NCI-H1694 treated with DMSO at 0.1 percent for 48 hours (cell line): ENCODE measurements around the gene NFASC.

Source experiments
- DNase-seq: peaks from one replicate; lab custom pipeline; 2025; lab: John Stamatoyannopoulos, UW

Gene NFASC

DNA sequence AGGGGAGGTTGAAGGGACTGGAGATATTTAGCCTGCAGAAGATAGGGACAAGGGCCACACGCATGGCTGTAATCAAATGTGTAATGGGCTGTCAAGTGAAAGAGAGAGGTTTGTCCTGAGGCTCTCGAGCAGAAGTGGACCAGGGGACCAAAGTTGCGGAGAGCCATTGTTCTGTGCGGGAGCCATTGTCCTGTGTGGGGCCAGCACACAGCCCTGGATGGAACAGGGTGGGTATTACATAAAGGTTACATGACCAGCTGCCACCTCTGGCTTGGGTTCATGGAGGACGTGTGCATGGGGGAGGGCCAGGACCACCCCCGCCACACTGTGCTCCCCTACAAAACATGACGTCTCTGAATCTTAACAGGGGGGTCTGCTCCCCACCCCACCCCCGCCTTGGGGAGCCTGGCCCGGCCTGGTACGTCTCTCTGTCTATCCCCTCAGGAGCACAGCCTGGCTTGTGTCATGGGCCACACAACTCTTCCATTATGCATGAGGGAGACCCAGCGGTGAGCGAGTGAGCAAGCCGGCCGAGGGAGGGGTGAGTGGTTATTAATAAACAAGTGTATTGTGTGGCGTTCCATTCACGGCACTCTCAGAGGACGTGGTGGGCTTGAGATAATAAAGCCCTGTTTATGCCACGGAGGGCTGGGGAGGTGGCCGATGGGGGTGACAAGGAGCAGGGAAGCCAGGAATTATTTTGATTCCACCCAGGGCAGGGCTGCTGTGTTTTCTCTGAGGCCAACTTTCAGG, at the start of gene NFASC:
NFASC (plus strand) TSS at position 703 of the 753 bp plus-strand sequence. CDS start 73,454 bp downstream, outside the sequence.
- no peak for DNase-seq

DNA sequence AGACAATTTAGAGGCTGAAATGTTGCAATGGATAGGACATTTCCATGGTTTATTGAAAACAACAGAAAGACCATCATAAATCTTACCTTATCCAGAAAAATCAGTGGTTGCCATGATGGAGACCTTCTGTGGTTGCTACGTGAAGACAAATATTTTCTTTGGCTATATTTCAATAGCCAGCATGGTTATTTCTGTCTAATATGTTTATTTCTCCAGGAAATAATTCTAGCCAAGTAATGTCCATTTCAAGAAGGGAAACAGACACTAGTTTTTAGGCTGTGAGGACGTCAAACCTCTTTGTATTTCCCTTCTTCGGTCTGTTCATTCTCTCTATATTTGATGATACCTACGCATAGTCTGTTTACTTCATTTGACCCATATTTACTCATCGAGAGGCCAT, 49.2 kb upstream of the NFASC start:
- DNase-seq = no peak

DNA sequence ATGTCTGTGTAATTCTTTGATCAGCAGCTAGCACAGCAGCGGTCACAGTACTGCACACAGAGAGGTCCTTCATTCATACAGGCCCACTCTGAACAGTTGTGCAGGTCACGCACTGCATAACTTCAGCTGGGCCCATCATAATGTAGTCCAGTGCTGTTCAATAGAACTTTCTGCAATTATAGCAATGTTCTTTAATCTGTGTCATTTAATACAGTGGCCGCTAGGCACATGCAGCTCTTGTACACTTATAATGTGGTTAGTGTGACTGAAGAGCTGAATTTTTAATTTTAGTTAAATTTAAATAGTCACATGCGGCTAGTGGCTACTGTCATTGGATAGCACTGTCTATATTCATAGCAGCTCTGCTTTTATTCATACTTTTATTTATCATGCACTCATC, 48.7 kb upstream of the NFASC start:
- no peak for DNase-seq

DNA sequence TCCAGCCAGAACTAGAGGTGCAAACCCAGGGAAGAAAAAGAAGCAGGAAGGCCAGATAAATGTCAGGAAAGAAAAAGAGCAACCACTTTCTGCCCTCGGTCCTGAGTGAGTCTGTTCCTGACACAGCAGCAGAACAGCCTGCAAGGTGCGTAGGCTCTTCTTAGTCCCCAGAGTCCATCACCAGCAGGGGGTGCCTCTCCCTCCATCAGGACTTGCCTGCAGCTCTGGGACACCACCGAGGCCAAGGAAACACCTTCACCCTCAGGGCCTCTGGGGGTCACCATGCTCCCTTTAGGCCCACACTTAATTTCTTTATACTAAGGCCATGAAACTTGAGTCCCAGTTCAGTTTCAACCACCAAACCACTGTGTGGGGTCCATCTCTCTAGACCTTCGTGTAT, 43.7 kb upstream of the NFASC start:
- DNase-seq = peak; percentile 9

DNA sequence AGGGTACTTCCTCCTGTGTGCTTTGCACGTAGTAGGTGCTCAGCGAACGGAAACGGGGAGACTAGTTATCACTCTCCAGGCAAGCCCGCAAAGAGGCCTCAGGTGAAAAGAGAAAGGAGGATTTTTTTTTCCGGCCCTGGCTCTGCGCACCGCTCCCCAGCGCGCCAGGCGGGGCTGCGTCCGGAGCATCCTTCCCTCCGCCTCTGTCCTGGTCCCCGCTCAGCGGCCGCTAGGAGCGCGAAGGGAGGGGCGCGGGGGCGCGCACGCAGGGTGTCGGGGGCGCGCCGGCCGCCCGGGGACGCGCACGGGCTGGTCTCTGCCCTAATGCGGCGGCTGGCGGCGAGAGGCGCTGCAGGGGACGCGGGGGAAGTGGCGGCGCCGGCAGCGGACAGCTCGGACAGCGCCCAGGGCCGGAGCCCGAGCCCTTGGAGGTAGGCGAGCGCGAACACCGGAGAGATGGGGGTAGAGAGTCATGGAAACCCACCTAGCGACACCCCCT, 42.3 kb upstream of the NFASC start:
- DNase-seq = peak; percentile 62

DNA sequence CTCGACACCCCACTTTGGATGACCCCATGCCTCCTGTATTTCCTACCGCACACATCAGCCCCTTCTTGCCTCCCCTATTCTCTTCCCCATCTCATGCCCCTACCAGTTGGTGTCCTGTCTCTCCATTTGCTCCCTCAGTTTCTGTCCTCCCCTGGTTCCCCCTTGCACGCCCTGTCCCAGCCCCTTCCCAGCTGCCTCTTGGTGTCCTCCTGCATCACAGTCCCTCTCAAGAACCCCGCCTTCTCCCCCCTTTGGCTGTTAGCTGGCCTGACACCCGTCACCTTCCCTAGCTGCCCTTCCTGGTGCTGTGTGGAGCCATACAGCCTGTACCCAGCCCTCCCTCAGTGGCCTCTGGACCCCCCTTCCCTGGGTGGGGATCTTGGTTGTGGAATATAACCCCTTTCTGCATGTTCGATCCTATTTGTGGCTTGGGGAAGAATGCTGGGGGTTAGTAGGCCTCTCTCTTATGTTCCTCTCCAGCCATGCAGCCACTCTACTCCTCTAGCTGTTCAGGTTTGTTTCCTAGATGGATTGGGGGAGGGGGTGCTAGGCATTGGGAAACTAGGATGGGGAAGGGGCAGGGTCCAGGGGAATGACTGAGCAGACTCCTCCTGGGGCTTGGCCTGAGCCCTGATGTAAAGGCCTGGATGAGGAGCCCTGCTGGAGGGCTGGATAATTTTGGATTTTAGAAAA, 41.4 kb upstream of the NFASC start:
- DNase-seq = no peak

DNA sequence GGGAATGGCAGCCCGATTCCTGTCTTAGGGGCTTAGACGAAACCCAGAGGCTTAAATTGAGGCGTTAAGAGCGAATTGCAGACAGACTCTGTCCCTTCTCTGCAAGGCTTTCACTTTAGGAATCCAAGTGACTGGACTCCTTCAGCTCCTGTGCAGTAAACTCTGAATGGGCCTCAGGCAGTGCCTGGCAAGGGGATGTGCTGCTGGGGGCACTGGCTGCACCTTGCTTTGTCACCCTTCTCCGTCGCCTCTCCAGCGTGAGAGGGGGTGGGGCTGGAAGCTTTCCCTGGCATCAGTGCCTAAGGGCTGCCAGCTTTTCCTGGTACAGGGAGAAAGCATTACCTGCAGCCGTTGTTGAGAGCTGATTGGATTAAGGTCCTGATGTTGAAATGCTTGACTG, 39.9 kb upstream of the NFASC start:
- DNase-seq = no peak

DNA sequence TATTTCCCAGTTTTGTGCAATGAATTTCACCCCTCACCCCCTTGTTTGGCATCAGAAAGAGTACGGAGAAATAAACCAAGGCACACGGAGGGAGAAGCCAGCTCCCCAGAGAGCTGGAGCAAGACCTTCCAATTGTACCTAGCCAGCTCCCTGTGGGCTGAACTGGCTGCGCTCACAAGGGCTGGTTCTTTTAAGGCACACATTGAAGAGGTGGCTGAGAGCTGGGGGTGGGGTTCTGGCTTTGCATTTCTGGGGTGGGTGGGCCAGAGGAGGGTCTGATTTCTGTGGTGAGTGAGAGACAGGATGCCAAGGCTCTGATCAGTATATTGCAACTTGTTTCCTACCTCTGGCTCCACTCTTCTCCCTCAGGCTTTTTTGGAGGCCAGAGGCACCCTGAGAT, 39.5 kb upstream of the NFASC start:
- DNase-seq = no peak

DNA sequence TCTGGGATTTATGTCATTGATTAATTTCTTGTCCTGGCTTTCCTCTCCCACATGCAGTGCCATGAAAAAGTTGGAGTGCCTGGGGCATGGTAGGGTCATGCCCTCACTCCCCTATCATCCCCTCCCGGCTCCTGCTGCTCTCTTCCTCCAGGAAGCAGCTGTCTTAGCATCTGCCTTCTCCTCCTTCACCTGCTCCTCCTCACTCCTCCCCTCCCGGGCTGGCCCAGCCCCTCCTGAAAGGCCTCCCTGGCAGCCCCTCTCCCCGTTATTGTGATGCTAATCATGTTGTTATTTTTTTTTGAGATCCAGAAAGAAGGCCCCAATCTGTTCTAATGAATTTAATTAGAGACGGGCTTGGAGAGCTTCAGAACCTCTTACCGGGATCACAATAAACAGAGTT, 36.3 kb upstream of the NFASC start:
- DNase-seq = no peak

DNA sequence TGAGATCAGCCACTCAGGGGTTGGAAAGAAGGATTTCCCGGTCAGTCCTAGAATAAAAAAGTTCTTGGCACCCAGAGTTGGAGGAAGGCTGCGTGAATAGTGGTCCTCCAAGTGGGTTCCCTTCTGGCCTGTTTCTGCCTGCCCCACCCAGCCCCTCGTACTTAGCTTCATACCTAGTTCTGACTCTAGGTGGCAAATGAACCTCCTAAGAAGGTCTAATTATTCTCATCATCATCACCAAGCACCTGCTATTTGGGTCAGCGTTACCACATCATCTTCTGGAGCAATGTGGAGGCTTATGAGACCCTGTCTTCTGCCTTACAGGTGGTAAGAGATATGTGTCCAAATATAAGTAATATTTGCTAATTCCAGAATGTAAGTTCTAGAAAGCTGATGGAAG, 35.9 kb upstream of the NFASC start:
- no peak for DNase-seq

DNA sequence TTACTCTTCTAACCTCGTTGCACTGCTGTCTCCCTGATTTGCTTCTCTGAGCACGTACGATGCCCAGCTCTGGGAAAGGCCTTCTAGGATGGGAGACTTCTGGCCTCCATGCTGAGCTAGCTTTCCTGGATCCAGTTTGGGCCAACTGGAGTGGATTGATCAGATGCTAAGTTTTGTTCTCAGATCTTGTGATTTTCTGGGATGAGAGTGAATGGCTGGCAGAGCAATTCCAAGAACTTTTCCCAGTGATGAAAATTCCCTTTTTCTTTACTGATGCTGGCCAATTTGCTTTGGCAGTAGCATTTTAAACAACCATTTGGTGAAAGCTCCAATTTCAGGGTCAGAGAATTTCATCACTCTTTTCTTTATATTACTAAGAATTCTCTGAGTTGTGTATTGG, 34.9 kb upstream of the NFASC start:
- no peak for DNase-seq

DNA sequence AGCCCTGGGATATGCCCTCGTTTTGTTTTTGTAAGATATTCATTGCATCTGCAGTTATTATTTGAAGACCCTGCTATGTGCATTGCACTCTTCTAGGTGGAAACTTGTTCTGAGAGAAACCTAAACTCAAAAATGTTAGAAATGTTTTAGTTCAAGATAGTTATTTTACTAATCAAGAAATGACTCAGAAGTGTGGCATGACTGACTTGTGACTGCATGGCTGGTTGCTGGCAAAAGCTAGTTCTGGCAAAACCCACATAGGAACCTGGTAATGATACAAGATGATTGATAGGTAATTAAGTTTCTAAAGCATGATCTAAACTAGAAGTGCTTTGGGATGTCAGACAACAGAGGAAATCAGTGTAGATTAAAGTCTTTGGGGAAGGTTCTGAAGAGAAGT, 33.8 kb upstream of the NFASC start:
- no peak for DNase-seq

DNA sequence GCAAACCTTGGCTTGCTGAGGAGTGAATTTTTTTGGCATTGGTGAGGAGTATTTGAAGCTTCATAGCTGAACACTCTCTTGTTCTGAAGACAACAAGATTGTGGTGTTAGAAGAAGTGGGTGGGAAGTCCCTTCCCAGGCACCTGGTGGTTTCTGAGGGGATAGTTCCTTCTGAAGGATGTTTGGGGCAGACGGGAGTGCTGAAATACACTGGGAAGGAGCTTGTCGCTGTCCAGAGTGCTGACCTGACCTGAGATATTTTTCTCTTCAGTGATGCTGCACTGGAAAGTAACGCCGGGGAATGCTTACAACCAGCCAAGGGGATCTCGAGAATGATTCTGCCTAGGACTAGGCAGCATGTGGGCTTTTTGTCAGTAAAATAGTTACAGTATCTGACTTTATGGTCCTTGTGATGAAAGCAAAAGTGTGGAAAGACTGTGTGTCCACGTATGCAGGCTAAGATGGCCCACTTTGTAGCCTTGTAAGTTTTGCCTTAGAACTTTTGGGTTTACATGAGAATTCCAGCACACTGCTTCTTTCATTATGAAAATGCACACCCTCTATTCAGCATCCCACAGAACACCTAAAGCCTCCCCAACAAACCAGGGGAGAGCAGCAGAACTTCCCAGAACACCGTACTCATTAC, 33.1 kb upstream of the NFASC start:
- DNase-seq = no peak

DNA sequence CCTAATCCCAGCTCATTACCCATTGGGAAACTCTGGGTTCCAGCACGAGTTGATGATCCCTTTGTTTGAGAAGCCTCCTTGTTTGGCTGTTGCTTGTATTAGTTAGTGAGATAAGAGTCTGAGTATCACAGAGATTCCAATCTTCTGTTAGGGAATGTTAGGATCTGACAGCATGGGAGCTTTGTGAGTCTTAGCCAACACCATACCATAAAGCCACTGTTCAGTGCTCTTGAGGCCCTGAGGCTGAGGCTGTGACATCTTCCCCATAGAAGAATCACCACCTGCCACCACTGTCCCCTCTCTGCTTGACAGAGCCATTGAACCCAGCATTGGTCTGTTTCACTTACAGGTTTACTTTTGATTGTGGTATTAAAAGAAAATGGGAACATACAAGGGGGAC, 29.3 kb upstream of the NFASC start:
- no peak for DNase-seq

DNA sequence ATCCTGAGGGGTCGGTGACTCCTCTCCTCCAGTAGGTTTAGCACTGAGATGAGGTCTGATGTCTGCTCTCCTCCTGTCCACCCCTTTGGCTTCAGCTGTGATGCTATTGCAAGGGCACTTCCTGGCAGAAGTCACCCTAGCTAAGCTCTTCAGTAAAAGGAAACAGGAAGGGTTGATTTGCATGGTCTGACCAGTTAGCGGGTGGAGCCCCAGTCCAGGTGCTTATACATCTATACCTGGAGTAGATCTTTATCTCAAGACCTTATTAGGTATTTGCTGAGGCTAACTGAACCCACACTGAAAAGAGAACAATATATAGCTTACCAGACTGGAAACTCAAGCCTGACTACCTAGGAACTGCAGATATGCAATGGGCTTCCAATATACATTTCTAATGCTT, 28.9 kb upstream of the NFASC start:
- no peak for DNase-seq

DNA sequence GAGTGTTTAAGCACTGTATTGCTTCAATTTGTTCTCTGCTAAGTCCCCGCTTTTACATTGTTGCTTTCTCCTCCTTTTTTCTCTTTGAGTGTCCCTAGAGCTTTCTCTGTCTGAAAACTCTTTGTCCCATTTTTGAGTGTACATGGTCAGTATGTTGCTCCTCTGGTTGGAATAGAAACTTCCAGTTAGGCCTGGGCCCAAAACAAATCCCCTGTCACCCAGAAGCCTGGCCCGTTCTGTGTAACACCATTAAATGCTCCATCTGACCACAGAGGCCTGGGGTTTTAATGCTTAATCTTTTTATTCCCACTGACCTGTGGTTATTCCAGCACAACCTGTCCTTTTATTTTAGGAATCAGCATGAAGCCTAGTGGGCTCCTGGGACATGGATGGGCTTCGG, 28.3 kb upstream of the NFASC start:
- DNase-seq = no peak

DNA sequence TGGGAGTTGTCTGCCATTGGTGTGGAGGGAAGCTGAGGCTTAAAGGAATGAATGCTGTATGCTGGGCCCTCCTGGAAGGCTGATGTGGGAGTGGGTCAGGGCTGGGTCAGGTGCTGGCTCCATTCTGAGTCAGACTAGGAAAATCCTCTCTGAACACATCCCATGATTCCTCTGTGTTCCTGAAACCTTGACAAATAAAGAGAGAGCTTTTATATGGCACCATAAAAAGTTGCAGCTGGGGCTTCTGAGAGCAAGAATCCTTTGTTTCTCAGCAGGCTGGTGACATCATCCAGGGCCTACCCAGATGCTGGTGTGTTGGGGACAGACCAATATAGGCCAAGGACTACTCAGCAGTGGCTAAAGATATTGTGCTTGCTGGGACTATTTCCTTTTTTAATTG, 27.8 kb upstream of the NFASC start:
- DNase-seq = no peak

DNA sequence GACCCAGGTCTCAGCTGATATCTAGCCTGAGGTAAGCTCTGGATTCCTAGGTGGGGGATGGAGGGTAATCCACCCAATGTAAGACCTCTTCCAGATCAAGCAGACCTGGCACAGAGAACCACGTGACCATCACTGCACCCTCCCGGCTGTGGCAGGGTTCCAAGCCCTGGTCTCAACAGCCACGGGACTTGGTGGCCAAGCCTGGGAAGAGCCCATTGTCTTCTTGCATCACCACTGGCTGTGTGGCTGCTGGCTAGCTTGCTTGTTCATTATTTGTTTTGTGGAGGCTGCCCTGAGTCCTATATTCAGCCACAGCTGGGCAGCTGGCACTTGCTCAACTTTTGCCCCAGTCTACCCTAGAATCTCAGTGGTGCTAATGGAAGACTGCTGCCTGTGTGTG, 24.1 kb upstream of the NFASC start:
- DNase-seq = no peak

DNA sequence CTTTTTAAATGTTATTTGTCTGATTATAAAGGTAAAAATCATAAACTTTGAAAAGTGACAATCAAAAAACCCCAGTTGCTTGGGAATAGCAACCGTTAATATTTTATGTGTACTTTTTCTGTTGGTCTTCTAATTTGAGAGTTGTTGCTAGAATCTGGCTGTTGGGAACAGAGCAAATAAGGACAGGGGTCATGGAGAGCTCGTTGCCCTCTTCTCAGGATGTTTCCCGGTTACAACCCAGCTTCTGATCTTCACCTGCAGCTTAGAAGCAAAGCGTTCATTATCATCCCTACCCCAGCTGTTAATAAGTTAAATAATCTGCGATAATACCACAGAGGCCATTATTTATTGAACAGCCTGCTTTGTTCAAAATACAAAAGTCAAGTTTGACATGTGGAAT, 22.1 kb upstream of the NFASC start:
- no peak for DNase-seq

DNA sequence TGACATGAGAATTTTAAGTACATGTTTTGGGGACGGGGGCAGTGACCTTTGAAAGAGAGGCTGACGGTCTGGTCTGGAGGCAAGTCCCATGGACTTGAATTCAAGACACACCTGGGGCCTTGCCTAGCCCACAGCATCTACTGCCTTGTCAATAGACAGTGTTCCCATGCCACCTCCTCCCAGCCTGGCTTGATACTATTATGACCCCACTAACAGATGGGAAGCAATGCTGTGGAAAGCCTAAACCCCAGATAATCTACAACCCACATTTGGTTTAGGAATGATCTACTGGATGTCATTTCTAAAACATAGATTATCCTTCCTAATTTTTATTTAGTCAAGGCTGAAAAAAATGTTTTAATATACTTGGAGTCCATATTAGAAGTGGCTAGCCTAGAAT, 17.8 kb upstream of the NFASC start:
- DNase-seq = no peak

DNA sequence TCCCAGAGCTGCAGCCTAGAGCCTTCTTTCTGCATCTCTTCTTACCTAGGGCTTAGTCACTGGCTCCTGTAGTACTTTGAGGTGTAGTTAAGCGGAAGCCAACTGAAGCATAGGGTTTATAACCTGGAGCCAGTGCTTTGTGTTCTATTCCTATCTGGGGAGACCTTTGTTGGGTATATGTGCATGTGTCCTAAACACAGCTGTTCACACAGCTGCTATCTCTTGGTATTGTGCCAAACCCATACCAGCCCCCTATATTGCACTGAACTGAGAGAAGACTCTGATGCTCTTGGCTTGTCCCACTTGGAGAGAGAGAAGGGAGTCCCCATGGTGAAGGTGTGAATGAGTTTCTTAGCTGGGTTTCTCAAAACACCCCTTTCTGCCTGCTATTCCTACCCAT, 17.2 kb upstream of the NFASC start:
- peak; percentile 24 for DNase-seq

DNA sequence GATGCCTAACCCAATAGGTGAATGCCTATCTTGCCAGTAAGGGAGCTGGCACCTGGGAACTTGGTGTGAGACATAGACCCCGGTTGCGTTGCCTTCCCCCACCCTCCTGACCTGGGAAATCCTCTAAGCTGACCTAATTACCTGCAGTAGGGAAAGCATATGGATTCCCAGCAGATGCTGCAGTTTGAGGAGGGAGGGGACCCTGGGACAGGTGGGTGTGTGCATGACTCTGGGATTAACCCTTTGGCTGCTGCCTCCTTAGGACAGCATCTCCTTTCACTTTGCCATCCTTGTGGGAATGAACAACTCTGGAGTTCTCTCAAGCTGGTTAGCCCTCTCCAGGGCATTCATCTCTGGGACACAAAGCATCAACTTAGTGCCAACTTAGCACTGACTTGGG, 16.4 kb upstream of the NFASC start:
- DNase-seq = no peak

DNA sequence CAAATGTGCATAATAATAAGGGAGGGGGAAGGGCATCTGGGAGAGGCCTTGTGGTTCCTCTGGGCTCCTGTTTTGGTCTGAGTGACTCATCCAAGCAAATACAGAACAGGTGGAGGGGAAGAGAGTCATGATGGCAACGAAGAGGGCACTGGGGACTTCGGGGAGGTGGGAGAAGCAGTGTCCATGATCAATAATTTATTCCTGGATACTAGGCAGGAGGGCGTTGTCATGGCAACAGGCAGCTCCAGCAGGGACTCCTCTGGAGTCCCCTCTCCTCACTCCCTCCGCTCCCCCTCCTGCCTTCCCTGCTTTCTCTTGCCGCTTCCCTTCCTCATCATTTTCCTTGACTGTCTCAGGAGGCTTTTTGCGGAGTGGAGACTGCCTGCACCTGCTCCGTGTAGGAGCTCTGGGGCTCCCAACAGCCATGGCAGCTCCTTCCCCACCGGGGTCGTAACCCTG, 12.3 kb upstream of the NFASC start:
- no peak for DNase-seq
